ENCODE data around the gene MAN1A2. TPM values are rescaled to one million over a fixed set of nuclear protein-coding genes. Genes with fewer than 3 reads are reported as not detected.

Gene MAN1A2
- total RNA-seq, 1 donor from 2014 or later = 42.7 TPM

- no peaks in the 10 kb centered on the region for H3K4me1 Mint-ChIP-seq (ENCODE audit: low read depth)
- H3K27ac Mint-ChIP-seq (ENCODE audit: unreplicated experiment) = no peak overlapping the region
- H3K4me3 Mint-ChIP-seq (ENCODE audit: unreplicated experiment) = no peak overlapping the region
Observed at GRCh38 chr1:117564227-117565075, 197.2 kb downstream of the MAN1A2 start.

GRCh38 chr1:117565076-117565556 is 197.9 kb downstream of the MAN1A2 start:
- no peak for DNase-seq (ENCODE audit: low spot score)
- Mint-ChIP-seq H3K4me1 (ENCODE audit: low read depth) (no peaks in the 10 kb centered on the region), H3K27ac (ENCODE audit: unreplicated experiment) (no peak overlapping the region), H3K9me3 (ENCODE audit: low read depth) (no peaks in the 10 kb centered on the region), H3K27me3 (ENCODE audit: low read depth) (peaks cover 4% of the 10 kb centered on the region), H3K36me3 (ENCODE audit: low read depth) (no peaks in the 10 kb centered on the region), H3K4me3 (ENCODE audit: unreplicated experiment) (no peak overlapping the region)
- TF ChIP-seq CTCF (IDR thresholded peaks at IDR 0.05) = no peak

More at GRCh38 chr1:117564227-117565075, 197.2 kb downstream of the MAN1A2 start:
- H3K36me3 Mint-ChIP-seq (ENCODE audit: low read depth) = no peaks in the 10 kb centered on the region
- H3K27me3 Mint-ChIP-seq (ENCODE audit: low read depth) = peaks cover 4% of the 10 kb centered on the region
- peaks cover 4% of the 10 kb centered on the region for H3K9me3 Mint-ChIP-seq (ENCODE audit: low read depth)
- TF ChIP-seq CTCF (IDR thresholded peaks at IDR 0.05) = no peak
- DNase-seq (ENCODE audit: low spot score) = no peak

DNA sequence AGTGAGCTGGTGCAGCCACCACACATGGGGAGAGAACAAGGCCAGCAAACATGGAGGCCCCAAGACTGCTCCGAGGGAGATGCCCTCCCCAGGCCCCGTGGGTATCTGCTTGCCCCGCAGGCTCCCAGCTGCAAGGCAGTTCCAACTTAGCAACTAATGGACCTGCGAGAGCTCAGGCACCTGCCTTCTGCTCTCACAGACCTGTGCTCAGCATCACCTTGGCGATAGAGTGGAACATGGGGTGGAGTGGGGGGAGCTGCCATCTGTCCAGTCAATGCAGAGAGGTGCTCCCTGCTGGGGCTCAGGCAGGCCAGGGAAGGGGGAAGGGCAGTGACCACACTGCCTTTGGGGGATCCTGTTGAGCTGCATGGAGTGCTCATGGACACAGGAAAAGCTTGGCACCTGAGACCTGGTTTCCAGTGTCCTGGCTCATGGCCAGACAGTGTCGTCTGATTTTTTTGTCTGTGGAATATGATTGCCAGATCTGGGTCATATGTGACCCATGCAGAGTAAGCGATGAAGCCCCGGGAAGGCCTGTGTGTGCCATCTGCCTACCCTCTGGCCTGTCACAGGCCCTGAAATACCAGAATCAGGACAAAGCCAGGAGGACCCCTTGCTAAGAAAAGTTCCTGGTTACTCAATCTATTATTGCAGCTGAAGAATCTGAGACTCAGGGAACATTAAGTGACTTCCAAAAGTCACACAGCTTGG is 198.7 kb downstream of the MAN1A2 start:
- Mint-ChIP-seq H3K27me3 (ENCODE audit: low read depth) (peaks cover 4% of the 10 kb centered on the region), H3K4me1 (ENCODE audit: low read depth) (no peaks in the 10 kb centered on the region), H3K36me3 (ENCODE audit: low read depth) (no peaks in the 10 kb centered on the region), H3K9me3 (ENCODE audit: low read depth) (no peaks in the 10 kb centered on the region), H3K4me3 (ENCODE audit: unreplicated experiment) (no peak overlapping the region), H3K27ac (ENCODE audit: unreplicated experiment) (no peak overlapping the region)
- DNase-seq (ENCODE audit: low spot score) = no peak
- TF ChIP-seq CTCF (IDR thresholded peaks at IDR 0.05) = no peak

- TF ChIP-seq CTCF (IDR thresholded peaks at IDR 0.05) = no peak
- H3K27me3 Mint-ChIP-seq (ENCODE audit: low read depth) = peaks cover 6% of the 10 kb centered on the region
- no peak overlapping the region for H3K27ac Mint-ChIP-seq (ENCODE audit: unreplicated experiment)
- no peak overlapping the region for H3K4me3 Mint-ChIP-seq (ENCODE audit: unreplicated experiment)
- H3K36me3 Mint-ChIP-seq (ENCODE audit: low read depth) = no peaks in the 10 kb centered on the region
- H3K4me1 Mint-ChIP-seq (ENCODE audit: low read depth) = no peaks in the 10 kb centered on the region
- no peak for DNase-seq (ENCODE audit: low spot score)
- H3K9me3 Mint-ChIP-seq (ENCODE audit: low read depth) = no peaks in the 10 kb centered on the region
Observed at GRCh38 chr1:117566556-117566955, 199.3 kb downstream of the MAN1A2 start.

DNA sequence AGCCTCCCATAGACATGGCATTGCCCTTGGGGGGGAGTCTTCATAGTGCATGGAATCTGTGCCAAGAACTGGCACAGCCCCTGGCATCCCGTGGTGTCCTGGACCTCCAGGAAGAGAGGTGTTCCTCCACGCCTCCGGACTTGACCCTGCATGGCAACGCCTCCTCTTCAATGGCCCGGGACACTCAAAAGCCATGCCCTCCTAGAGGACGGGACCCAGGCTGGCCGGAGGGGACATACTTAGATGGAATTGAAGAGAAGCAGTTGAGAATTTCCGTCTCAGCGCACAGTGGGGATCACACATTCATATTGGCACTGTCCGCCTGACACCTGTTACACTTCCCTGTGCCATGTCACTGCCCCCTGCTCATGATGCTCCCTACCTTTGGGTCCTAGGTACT is 200.2 kb downstream of the MAN1A2 start:
- no peak for DNase-seq (ENCODE audit: low spot score)
- H3K36me3 Mint-ChIP-seq (ENCODE audit: low read depth) = no peaks in the 10 kb centered on the region
- TF ChIP-seq CTCF (IDR thresholded peaks at IDR 0.05) = no peak
- H3K4me1 Mint-ChIP-seq (ENCODE audit: low read depth) = no peaks in the 10 kb centered on the region
- no peak overlapping the region for H3K27ac Mint-ChIP-seq (ENCODE audit: unreplicated experiment)
- H3K4me3 Mint-ChIP-seq (ENCODE audit: unreplicated experiment) = no peak overlapping the region
- peaks cover 7% of the 10 kb centered on the region for H3K27me3 Mint-ChIP-seq (ENCODE audit: low read depth)
- H3K9me3 Mint-ChIP-seq (ENCODE audit: low read depth) = no peaks in the 10 kb centered on the region

All from chondrocyte (in vitro differentiated cells).